Measurements from ENCODE around the gene PTTG1.
A peak's percentile ranks its signal among the peaks of the same experiment; 100 is the strongest.

Gene PTTG1

GRCh38 chr5:160421625-160422258 lies at the start of gene PTTG1:
Gene PTTG1 (plus strand): TSS chr5:160421855. CDS start chr5:160422313, 458 bp downstream.
- DNase-seq: peak; percentile 87

DNA sequence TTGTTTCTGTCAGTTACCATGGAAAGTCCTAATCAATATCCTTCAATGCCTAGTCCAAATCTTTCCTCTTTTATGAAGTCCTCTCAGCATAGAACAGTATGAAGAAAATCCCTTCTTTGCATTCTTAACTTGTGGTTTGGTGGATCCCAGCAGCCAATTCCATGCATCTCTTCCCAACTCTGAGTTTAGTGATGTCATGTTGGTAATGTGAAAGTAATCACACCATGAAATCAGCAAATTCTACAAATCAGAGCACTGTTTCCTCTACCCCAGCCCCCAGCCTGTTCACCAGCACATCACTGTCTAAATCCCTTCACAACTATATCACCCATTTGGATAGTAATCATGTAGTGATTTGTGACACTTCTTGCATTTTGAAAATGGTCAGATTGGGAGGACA lies 46.5 kb upstream of the PTTG1 start:
- DNase-seq: no peak

DNA sequence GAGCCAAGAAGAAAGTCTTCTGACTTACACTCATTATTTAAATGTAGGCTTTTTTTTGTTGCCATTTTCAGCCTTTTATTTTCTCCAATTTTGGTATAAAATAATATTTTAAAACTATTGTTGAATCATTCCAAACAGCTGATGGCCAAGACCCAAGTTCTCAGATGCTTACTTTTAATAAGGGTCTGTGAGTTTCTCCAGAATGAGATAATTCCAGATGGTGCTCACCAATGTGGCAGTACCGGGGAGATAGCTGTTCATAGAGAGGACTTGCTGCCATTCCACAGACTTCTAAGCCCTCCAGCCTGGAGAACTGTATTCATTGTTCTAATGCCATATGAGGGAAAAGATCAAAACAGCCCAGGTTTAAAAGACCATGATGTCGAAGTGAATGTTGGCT lies 46.0 kb upstream of the PTTG1 start:
- DNase-seq: no peak

DNA sequence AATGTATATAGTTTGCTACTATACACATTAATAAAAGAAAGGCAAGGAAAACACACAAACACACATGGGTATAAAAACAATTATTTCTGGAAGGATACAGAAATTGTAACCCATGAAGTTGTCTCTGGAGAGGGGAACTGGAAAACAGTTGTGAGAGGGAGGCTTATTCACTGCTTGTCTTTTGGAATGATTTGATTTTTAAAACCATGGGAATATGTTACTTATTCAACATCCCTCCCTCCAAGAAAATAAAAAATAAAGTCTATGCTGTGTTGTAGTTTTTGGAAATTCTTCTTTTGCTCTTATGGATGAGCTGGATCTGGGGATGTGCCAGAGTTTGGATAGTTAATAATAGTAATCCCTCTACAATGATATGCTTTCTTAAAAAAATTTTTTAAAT lies 45.2 kb upstream of the PTTG1 start:
- DNase-seq: no peak

- no peak for DNase-seq
These were observed 44.0 kb upstream of the PTTG1 start for GRCh38 chr5:160377651-160378050.

- no peak for DNase-seq
These were observed 43.3 kb upstream of the PTTG1 start for GRCh38 chr5:160378330-160378729.

DNA sequence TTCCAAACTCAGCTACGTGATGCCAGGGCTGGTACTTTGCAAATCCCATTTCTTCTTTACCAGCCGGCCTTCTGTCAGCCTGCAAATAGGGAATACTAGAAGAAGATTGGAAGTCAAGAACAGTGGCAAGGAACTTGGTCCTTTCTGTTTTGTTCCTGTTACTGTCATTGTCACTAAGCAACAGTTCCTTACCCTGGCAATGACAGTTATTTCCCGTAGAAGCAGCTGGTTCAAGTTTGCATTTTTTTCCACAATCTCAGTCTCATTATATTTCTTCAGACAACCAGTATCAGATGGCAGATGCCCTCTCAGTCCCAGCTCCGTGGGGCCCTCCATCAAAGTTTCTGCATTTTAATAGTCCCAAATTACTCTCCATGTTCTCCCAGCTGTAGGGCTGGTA lies 42.1 kb upstream of the PTTG1 start:
- DNase-seq: peak; percentile 44

- DNase-seq: no peak
These were observed 41.6 kb upstream of the PTTG1 start for GRCh38 chr5:160380041-160380440.

- DNase-seq: peak; percentile 78
These were observed 39.3 kb upstream of the PTTG1 start for GRCh38 chr5:160382346-160382745.

DNA sequence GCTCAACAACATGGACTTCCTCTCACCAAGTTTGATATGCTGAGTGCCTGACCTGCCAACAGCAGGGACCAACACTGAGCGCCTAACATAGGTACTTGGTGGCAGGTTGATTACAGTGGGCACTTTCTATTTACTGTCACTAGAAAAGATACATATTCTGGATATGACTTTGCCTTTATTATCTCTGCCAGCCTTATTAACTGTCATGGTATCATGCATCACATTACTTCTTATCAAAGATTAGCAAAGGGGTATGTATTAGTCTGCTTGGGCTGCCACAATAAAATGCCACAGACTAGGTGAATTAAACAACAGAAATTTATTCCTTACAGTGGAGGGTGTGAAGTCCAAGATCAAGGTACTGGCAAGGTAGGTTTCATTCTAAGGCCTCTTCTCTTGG lies 37.0 kb upstream of the PTTG1 start:
- DNase-seq: no peak

GRCh38 chr5:160385496-160385895 lies 36.2 kb upstream of the PTTG1 start:
- no peak for DNase-seq

GRCh38 chr5:160387445-160387844 lies 34.2 kb upstream of the PTTG1 start:
- DNase-seq: no peak

DNA sequence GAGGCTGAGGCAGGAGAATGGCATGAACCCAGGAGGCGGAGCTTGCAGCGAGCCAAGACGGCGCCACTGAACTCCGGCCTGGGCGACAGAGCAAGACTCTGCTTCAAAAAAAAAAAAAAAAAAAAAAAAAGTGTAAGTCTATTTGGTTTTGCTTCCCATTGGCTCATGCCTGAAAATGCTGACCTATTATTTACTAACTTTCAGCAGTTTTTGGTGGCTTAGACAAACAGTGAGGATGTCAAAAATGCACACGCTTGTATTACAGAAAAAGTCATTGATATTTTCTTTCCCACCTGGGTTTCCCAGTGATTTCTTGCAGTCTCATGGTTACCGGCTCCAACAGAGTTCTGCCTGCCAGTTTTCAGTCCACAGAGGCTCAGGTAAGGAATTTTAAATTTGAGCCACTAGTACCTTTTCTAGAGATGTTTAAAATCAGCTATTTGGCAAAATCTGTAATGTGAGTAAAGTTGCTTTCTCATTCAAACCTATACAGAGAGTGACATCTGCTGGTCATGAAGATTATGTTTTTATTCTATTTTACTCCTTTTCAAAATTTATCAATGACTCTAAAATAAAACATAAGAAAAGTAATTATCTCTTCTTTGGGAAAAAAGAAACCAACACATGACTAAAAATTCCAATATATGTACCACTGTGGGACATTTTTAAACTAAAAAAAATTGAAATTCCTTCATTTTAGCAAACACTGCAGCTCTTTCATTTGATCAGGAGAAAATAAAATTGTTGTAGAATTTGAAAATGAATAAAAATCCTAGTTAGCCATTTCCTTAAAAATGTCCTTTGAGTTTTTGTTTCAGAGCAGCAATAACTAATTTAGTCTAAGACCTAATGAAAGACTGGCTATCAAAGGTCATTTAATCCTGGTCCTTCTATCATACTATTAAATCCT lies 30.6 kb upstream of the PTTG1 start:
- DNase-seq: peak; percentile 2

DNA sequence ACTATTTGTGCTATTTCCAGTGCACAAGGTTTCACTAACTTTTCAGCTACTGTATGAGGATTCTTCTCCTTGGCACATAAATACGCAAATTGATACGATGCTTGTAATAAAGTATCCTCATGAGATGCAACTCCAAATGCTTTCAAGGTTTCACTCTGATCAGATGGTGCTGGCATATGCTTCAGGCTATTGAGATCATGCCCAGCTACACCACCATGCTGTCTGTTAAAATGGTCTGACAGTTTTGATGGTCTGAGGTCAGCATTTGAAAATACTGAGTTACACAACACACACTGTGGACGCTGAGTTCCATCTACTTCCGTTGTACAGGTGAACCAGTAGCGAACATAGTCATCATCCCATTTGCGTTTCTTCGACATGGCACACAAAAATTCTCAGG lies 26.5 kb upstream of the PTTG1 start:
- DNase-seq: no peak

DNA sequence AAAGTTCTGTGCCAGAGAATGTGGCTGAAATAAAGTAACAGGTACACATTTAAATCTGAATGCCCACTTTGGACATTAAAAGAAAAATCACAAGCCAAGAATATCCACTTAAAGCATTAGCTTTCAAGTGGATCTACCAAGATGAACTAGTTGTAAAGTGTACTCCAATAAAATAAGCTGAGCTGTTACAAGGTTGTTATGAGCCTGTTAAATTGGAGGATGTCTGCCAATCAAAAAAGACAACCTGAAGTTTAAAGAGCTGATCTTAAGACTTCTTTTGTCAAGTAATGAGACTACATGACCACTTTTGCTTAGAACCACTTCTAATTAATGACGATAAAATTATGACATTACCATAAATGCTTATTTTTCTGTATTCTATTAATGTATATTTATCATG lies 24.2 kb upstream of the PTTG1 start:
- no peak for DNase-seq

DNA sequence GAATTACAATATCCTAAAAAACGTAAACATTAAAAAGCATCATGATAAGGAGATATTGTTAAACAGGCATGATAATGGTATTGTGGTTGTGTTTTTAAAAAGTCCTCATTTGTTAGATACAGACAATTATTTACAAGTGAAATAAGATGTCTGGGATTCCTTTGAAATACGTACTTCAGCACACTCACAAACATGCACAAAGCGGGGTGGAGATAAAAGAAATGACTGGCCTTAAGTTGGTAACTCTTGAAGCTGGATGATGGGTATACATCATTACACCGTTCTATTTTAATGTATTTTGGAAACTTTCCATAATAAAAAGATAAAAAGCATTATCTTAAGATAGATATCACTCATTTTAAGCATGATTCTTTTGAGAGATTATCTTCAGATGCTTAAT lies 22.8 kb upstream of the PTTG1 start:
- no peak for DNase-seq

GRCh38 chr5:160399402-160400353 lies 22.0 kb upstream of the PTTG1 start, which contains the start of gene FAM200C:
Gene FAM200C (minus strand): TSS chr5:160400054. CDS start chr5:160395490, 4,564 bp downstream.
- DNase-seq: peak; percentile 91

- peak; percentile 85 for DNase-seq
These were observed 2.8 kb upstream of the PTTG1 start, which contains the start of gene SLU7 for GRCh38 chr5:160418561-160419457. Gene SLU7 (minus strand): TSS chr5:160419081. CDS start chr5:160415294, 3,787 bp downstream.

DNA sequence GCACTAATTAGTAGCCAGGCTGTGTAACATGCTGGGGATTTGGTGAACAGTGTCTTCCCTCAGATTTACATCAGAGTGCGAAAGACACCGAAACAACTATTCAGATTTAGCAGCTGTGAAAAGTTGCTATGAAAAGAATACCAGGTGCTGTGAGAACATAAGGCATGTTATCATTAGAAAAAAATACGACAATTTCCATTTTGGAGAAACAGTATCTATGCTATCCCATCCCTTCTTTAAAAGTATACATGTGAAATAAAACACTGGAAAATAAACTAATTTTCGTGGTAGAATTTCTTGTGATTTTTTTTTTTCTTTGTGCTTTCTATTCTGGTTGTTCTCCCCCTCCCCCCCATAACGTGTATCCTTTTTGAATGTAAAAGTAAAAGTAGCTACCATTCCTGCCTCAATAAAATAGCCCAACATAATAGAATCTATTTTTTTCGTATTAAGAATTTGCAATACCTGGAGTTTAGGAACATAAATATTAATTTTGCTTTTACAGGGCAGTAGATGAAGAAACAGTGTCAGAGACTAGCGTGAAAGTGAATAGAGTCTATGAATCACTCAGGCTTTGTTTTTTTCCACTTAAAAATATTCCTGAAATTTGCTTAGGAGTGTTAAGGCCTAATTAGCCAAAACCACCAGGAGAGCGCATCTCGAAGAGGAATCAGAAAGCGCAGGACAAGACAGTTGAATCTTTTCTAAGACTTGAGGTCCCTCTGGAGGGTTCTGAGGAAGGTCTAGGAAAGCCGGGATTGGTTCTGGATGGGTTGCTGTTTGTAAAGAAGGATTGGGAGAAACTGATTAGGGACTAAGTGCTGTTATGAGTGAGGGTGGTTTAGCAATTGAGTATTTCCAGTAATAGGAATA lies 2.0 kb upstream of the PTTG1 start:
- DNase-seq: no peak

GRCh38 chr5:160420331-160420610 lies 1.4 kb upstream of the PTTG1 start:
- DNase-seq: no peak

DNA sequence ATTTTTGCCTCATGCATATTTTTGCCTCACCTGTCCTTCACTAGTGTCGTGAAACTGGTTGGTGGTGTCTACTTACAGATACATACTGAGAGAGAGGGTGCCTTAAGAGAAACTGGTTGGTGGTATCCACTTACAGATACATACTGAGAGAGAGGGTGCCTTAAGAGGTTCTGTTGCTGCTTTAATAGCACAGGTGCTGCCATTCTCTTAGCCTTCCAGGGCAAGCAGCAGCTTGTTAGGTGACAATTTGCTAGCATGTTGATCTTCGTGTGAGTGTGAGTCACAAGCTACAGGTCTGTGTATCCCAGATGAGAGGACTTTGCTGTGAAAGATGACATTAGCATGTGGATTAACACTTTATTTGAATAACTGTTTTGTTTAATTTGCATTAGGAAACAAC lies 1.4 kb downstream of the PTTG1 start:
- DNase-seq: peak; percentile 75
